HG02938 (cell line): ENCODE data around the gene BBX.
A peak's percentile ranks its signal among the peaks of the same experiment; 100 is the strongest.
"Not testable (repeated sequence)": the region's sequence is repeated elsewhere in the genome, so short reads cannot be mapped to it uniquely, and the experiment has no call there.

Experiments used
- ATAC-seq: cut with Tn5 transposase; IDR thresholded peaks from one replicate; pipeline ENCODE4 v1.9.1; 2021; ENCODE audit warnings: mild to moderate bottlenecking, moderate library complexity; ENCODE audit not compliant: unreplicated experiment

The BBX gene

GRCh38 chr3:107540857-107541256 lies 18.1 kb downstream of the BBX start:
- no peak for ATAC-seq

GRCh38 chr3:107542665-107543064 lies 19.9 kb downstream of the BBX start:
- ATAC-seq = no peak

GRCh38 chr3:107543666-107544065 lies 20.9 kb downstream of the BBX start:
- peak; percentile 49 for ATAC-seq

DNA sequence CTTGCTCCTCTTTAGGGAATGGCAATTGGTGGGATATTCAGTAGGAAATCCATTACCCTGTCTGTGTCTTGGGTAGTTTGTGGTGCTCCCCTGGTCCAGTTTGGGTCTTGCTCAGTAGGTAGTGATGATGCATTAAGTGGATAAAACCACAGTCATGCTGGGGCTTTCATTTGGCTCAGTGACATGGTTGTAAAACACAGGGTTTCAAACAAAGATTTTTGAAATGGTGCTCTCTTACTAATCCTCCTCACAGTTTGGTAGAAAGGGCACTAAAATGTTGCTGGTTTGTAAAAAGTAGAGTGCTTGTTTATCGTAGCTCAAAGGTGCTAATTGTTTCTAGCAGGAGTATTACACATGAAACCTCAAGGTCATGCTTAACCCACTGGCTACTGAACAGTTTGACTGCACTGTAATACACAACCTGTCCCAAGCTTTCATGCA lies 22.9 kb downstream of the BBX start:
- ATAC-seq = no peak

DNA sequence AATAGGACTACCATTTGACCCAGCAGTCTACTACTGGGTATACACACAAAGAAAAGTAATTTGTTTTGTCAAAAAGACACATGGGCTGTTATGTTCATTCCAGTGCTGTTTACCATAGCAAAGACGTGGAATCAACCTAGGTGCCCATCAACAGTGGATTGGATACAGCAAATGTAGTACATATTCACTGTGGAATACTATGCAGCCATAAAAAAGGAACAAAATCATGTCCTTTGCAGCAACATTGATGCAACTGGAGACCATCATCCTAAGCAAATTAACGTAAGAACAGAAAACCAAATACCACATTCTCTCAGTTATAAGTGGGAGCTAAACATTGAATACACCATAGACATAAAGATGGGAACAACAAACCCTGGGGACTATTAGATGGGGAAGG lies 25.8 kb downstream of the BBX start:
- no peak for ATAC-seq

DNA sequence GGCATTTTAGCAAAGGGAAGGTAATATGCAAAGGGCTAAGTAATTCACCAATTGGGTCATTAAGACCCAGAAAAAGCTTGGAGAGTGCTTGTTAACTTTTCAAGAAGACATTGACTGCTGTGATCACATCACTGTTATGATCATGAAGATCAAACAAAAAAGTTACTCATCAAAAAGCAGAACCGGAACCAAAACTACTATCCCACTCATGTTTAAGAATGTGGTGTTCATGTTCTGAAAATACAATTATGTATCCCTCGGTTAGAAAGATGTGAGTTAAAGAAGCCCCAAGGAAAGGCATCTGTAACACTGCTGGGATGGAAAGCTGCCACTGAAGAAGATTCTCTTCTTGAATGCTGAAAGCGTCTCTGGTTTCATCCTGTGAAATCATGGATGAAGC lies 32.6 kb downstream of the BBX start:
- ATAC-seq = peak; percentile 70

GRCh38 chr3:107557743-107558142 lies 35.0 kb downstream of the BBX start:
- ATAC-seq = no peak

DNA sequence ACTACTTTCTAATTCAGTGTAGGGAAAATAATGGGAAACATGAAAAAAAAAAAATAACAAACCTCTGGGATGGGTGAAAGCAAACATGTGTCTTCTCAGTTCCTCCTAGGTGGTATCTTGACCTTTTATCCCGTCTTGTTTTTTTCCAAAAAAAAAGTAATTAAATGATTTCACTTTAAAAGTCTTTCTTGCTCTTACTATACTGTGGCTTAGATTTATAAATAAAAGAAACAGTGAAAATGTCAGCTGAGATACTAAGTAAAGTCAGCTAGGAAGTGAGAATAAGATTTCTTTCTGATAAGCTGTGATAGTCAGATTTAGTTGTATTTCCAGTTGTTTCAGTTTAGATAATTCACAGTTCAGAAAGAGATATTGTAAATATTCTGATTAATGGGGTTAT lies 37.4 kb downstream of the BBX start:
- no peak for ATAC-seq

DNA sequence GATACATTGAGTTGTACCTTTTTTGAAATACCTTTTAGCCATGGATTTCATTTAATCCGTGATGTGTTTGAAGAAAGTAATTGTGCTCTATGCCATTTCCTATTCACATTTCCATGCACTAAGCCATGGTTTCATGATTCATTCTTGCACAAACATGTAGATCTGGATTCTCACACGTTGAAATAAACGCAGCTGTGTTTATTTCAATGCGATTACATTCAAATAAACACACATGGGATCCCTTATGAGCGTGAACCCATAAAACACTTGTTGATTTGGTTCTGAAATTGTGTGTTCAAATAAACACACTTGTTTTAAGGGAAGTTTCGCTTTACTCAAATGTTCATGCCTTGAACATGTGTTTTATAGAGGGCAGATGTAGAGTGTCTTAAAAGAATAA lies 39.2 kb downstream of the BBX start:
- no peak for ATAC-seq

DNA sequence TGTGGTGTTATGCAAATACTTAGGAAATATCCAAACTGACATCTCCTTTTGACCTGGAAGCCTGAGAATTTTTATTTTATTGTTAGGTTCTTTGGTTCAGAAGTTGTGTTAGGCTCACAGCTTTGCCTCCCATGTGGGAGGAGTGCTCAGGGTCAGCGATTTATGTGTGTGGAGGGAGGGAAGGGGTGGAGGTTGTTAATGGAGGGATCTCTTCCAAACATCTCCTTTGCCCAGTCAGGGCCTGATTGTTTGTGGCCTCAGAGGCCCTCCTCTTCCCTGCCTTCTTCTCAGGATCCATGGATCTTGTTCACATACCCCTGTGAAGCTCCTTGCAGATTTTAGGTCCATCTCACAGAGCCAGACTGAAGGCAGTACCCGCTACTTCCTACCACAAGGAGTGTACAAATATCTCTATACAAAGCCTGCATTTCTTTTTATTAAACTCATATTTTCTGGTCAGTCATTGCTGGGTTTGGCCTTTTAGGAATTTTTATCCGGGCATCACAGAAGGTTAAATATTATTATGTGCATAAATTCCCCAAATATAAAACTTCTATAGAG lies 40.3 kb downstream of the BBX start:
- no peak for ATAC-seq

GRCh38 chr3:107565244-107565643 lies 42.5 kb downstream of the BBX start:
- not testable (repeated sequence) for ATAC-seq

DNA sequence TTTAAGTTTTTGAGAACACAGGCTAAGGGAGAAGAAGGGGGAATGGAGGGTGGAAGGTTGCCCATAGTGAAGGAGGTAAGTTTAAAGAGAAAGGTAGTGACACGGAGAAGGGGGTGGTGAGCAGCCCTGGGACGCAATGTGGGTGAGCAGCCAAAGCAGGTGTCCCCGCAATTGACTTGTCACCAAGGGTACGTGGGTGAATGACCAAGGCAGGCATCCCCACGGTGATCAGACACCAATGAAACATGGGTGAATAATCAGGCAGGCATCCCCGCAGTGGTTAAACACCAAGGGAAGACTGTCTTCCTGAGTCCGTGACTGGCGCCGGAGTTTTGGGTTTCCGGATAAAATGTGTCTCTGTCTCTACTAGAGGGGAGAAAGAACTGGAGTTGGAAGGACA lies 48.3 kb downstream of the BBX start:
- ATAC-seq = not testable (repeated sequence)

DNA sequence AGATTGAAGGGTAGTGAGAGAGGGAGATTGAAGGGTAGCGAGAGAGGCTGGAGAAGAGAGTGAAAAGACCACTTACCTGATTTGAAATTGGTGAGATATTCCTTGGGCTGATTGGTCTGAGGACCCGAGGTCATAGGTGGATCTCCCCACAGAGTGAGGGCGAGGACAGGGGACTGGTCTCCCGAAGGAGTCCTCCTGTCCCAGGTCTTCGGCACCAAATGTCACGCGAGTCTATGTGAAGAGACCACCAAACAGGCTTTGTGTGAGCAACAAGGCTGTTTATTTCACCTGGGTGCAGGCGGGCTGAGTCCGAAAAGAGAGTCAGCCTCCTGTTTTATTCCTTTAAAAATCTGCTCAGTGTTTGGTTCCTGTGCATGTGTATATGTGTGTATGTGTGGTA lies 48.7 kb downstream of the BBX start:
- ATAC-seq = not testable (repeated sequence)

DNA sequence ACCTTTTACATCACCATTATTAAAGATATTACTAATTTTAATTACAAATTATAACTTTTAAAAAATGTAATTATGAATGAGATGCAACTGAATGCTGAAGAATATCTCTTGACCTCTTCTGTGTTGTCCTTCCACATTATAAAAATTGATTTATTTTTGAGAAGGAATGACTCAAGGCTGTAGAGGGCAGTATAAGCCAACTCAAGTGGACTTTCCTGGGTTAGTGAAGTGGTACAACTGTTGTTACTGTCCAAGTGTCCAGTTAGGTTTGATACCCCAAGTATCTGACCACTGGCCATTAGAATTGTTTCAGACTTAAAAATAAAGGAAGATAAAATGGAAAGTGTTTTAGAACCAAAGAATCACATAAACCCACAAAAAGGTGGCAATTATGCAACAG lies 51.9 kb downstream of the BBX start:
- peak; percentile 70 for ATAC-seq

- no peak for ATAC-seq
These were observed 55.3 kb downstream of the BBX start for GRCh38 chr3:107578091-107578490.

DNA sequence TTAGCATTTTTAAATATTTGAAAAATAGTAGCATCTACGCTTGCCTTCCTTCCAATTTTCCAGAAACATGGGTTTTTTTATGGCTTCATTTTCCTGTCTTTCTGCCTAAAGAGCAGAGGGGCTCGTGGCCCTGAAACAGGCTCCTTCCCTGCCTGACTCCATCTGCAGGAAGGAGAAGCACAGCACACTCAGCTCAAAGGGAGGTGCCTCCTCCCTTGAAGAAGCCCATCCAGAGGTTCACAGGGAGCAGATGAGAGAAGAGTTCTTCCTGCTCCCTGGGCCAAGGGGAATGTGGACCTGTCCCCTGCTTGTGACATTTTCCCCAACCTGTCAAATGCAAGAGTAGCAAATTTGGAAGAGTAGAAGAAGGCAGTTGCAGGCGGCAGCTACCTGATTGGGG lies 55.8 kb downstream of the BBX start:
- no peak for ATAC-seq

DNA sequence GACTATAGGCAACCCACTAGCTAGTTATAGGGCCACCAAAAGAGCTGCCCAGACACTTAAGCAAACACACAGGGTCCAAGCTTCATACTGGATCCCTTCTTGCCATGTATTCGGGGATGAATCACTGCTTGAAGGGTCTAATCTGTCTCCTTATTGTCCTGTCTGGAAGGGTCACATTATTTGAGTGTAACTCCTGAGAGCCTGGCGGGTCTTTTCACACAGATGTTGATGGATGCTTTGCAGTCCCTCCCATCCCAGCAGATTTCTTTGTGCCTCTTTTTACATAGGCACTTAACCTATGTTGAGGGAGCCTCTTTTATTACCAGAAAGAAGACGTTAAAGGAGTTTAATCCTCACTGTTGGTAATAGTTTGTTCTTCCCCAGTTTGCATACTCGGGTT lies 56.6 kb downstream of the BBX start:
- ATAC-seq = no peak

GRCh38 chr3:107581230-107581629 lies 58.5 kb downstream of the BBX start:
- ATAC-seq = no peak

DNA sequence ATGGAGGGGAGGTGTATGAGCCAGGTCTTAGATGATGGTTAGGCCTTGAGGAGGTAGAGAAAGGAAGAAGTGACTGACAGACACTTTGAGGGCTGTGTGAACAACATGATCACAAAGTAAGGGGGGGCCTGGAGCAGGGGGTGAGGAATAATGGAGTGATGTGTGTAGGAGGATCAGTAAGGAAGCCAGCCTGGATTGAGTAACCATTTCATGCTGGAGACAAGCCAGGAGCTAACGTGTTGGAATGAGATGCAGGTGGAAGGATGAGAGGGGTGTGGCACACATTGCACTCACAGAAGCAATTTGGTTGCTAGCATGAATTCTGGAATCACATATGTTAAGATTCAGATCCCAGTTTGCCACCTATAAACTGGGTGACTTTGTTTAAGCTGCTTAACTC lies 65.5 kb downstream of the BBX start:
- ATAC-seq = no peak

DNA sequence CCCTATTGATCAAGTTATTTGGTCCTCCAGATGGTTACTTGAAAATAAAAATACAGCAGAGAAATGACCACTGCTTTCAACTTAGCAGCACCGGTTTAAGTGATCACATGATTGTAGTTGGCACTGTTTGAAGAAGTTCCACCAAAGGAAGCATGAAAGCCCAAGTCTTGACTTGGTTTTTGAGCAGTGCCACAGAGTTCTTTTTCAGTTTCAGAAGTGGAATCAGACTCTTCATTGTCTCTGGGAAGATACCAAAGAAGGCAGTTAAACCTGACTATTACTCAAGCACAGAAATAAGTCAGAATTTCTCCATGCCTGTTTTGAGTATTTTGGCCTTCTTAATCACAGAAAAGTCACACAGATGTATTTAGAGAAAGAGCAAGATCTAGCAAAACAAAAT lies 66.7 kb downstream of the BBX start:
- peak; percentile 58 for ATAC-seq

GRCh38 chr3:107590786-107591185 lies 68.0 kb downstream of the BBX start:
- ATAC-seq = no peak

GRCh38 chr3:107592073-107592472 lies 69.3 kb downstream of the BBX start:
- ATAC-seq = no peak

- no peak for ATAC-seq
These were observed 72.1 kb downstream of the BBX start for GRCh38 chr3:107594870-107595269.

- ATAC-seq = no peak
These were observed 73.9 kb downstream of the BBX start for GRCh38 chr3:107596639-107597038.
